NCI-H69 (cell line): ENCODE data around the gene FAM120B.

Source experiments
- DNase-seq: peaks from one replicate; lab custom pipeline; 2025; lab: John Stamatoyannopoulos, UW

Gene FAM120B

DNA sequence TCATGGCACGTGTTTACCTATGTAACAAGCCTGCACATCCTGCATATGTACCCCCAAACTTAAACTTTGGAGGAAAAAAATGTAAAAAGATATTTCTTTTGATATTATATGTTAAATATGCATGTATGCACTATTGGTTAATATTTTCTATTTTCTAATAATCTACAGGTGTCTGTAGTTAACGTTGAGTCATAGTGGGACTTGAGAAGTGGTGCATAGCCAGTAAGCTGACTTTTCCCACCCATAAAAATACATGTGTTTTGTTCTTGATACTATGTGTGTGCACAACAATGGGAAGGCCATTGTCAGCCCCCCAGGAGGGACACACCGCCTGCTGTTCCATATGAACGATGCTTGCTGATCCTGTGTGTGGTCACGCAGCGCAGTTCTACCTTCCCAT is 49.1 kb downstream of the FAM120B start:
- DNase-seq, result no peak

DNA sequence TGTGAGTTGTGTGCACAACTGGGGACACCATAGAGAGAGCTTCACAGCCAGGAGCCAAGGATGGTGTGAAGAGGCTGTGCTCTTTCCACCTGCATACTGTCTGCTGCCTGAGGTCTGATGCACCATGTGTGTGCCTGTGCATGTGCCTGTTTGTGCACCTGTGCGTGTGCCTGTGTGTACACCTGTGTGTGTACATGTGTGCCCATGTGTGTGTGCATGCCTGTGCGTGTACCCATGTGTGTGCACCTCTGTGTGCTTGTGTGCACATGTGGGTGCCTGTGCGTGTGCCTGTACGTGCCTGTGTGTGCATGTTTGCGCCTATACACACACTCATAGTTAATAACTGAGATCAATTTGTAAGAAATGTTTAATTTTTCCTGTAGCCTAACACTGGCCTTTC is 51.3 kb downstream of the FAM120B start:
- DNase-seq, result no peak

DNA sequence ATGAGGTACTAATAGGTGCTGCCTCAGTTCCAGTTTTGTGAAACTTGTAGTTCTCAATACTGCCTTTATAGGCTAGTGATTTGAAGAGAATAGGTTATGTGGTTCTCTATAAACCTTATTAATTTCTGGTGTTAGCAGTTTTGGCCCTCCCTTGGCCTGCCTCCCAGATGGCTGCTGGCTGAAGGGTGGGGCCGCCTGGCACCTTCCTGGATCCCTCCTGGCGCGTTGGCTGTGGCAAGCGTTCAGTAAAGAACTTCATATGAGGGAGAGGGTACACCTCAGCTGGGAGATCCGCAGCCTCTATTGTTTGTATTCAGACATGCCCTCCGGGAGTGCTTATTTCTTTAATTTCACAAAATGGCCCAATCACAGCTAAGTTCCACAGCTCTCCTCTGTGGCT is 51.9 kb downstream of the FAM120B start:
- DNase-seq, result no peak

- DNase-seq, result no peak
Observed at GRCh38 chr6:170360476-170360875, 53.9 kb downstream of the FAM120B start.

GRCh38 chr6:170361335-170361734 is 54.8 kb downstream of the FAM120B start:
- no peak for DNase-seq

DNA sequence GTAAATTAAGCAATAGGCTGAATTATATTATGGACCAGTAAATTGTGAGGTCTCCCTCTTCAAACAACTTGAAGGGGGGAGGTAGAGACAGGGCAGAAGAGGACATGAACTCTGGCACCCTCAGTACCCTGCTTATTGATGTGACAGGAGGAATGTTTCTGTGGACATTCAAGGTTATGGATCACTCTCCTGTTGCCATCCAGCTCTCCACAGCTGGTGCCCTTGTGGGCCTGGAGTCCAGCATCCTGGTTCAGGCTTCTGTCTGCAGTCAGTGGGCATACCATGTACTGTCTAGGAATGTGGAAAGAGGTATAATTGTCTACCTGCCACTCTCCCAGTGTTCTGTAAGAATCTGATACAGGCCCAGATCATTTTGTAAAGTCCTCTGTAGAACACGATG is 55.6 kb downstream of the FAM120B start:
- DNase-seq, result no peak

DNA sequence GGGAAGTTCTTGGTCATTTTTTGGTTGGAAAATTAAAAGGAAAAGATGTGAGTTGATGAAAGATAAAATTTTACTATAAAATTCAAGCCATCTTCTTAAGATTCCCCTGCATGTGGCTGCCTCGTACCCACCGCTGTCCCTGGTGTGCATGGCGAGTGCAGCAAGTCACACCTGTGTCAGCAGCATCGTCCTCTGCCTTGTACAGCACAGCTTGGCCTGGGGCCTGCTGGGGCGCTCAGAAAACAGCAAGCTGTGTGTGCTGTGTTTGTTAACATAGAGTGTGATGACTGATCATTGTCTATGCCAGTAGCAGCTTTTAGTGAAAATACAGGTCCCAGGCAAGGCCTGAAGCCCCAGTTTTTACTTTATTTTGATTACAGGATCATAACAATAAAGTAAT is 56.7 kb downstream of the FAM120B start:
- DNase-seq, result no peak

GRCh38 chr6:170365121-170365520 is 58.6 kb downstream of the FAM120B start:
- DNase-seq, result no peak

DNA sequence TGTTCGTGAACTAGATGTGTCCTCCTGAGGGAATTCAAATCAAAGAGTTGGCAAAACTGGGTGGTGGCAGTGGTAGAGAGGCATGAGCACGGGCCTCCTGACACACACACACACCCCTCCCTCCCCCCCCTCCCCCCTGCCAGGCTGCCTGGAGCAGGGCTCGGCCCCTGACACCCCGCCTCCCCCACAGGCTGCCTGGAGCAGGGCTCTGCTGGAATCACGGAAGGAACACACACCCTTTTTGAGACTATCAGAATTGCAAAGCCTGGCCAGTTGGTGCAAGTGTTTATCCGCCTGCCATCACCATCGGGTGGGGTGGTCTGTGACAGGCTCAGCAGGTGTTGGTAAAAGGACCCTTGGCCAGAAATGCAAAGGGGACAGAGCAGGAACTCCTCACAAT is 59.0 kb downstream of the FAM120B start:
- DNase-seq, result no peak

GRCh38 chr6:170366248-170366960 is 59.8 kb downstream of the FAM120B start:
- DNase-seq, result no peak

DNA sequence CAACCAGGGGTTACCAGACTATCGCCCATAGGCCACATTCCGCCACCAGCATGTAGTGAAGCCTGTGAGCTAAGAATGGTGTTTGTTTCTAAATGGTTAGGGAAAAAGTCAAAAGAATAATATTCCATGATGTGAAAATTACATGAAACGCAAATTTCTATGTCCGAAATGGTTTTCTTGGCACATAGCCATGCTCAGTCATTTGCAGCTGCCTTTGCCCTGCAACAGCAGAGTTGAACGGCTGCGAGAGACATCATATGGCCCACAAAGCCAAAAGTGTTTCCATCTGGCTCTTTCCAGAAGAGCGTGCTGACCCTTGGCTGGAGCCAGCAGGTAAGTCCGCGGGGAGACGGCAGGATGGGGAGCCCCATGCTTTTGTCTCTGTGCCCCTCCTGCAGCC is 60.7 kb downstream of the FAM120B start:
- peak; percentile 58 for DNase-seq

DNA sequence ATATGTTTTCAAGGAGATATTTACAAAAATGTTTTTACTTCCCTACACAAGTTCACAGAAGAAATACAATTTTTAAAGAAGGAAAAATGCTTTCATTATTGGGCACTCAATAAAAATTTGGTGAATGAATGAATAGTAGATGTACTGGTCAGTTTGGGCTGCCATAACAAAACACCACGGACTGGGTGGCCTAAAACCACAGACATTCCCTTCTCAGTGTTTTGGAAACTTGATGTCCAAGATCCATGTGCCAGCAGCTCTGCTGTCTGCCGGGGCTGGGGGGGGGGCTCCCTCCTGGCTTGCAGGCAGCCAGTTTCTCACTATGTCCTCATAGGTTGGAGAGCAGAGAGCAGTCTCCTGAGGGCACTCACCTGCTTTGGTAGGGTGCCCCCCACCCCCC is 62.0 kb downstream of the FAM120B start:
- no peak for DNase-seq

DNA sequence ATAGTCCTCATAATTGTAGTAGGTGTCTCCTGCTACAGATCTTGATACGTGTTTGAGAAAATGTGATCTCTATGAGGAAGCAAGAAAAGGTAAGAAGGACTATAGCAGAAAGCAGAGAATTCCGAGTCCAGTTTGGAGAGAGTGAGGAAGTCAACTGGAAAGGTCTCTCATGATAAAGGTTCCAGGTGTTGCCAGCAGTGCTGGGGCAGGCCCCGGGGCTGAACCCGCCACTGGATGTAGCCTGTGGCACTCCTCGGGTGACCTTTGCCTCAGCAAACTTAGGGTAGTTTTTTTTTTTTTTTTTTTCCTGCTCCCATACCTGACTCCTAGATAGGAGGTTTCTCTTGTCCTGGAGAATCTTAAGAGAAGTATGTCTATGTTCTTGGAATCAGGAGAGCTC is 62.8 kb downstream of the FAM120B start:
- DNase-seq, result no peak

DNA sequence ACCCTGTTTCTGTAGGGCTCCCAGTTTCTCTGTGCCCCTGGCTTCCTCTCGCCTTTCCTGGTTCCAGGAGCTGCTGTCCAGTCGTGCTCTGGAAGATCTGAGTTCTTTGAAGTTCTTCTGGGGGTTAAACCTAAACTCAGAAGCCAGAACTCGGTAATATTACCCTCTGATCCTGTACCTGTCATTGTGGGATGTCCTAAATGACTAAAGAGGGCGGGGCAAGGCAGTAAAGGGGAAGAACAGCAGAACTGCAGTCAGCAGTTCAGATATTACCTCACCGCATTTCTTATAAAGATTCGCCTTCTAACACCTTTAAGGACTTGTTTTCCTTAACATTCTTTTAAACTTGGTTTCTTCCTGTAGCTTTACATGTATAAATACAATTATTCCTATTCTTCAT is 63.9 kb downstream of the FAM120B start:
- no peak for DNase-seq

- DNase-seq, result no peak
Observed at GRCh38 chr6:170371080-170371479, 64.5 kb downstream of the FAM120B start.

GRCh38 chr6:170371588-170371987 is 65.0 kb downstream of the FAM120B start:
- DNase-seq, result peak; percentile 33

GRCh38 chr6:170372380-170373325 is 66.1 kb downstream of the FAM120B start:
- no peak for DNase-seq

- DNase-seq, result no peak
Observed at GRCh38 chr6:170374571-170375444, 68.2 kb downstream of the FAM120B start.

DNA sequence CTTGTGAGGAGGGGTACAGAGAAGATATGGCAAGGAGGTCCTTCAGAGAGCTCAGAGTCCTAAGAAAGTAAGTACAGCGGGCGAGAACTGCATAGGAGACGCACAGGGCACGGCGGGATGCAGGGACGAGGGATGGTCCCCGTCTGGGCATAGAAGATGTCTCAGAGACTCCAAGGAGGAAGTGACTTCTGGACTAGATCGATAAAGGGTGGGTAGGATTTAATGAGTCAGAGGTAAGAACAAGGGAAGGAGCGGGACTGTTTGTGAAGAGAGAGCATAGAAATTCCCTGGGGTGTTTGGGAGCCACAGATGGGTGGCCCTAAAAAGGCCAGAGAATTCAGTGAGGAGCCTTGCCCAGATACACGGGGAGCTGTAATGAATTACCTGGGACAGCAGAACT is 69.1 kb downstream of the FAM120B start:
- no peak for DNase-seq

DNA sequence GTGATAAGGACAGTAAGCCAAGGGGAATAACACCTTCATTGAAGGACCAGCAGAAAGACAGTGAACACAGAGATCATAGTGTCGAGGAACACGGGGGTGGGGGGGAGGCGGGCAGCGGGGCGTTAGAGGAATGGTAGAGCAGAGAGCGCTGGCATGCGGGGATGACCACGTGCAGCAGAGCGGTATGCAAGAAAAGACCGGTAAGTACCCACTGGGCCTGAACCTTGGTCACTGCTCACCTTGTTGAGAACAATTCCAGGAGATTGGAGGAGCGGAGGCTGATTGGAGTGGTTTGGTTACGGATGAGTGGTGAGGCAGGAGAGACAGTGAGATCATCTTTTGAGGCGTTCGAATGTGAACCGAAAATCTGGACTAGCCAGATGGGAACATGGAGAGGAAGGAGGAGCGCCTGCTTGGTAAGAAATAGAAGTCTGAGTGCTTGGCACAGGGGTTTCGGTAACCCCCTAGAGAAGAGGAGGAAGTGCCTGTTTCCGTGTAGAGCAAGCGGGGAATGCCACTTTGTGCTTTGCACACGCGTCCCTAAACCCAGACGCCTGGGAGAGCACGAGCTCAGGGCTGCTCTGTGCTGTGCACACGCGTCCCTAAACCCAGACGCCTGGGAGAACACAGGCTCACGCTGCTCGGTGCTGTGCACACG is 70.0 kb downstream of the FAM120B start:
- no peak for DNase-seq

DNA sequence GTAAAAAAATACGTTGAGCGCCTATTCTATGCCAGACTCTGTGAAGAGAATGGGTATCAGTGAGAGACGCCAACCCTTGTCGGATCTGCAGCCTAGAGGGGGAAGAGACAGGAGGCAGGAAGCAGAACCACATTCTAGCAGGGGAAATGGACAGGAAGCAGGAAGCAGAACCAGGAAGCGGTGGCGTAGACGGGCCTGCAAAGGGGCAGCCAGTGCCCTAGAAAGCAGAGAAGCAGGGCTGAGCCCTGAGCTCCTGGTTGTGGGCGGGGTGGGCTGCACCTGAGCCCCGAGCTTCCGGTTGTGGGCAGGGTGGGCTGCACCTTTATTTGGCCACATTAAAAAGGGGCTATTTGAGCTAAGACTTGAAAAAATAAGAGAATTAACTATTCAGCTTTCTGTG is 71.9 kb downstream of the FAM120B start:
- no peak for DNase-seq

DNA sequence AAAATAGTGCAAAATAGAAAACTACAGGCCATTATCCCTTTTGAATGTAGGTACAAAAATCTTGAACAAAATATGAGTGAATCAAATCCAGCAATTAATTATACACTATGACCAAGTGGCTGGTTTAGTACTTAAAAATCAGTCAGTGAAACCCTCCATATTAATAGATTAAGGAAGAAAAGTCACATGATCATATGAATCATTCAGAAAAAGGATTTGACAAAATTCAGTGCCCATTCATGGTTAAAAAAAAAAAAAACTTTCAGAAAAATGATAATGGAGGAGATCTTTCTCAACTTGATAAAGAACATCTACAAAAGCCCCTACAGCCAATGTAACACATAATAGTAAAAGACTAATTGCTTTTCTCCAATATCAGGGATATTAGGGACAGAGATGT is 75.0 kb downstream of the FAM120B start:
- no peak for DNase-seq
